Erythroblast (primary cell): ENCODE measurements around the gene DHX32.

Source experiments
- GATA1 ChIP-seq: IDR thresholded peaks from 2 replicates; pipeline ENCODE4 v1.6.1; 2011; ENCODE audit warnings: low read depth, mild to moderate bottlenecking, control low read depth, low read length, moderate library complexity
- POLR2A ChIP-seq: IDR thresholded peaks from 2 replicates; pipeline ENCODE4 v1.6.1; 2011; ENCODE audit warnings: mild to moderate bottlenecking, low read length

DNA sequence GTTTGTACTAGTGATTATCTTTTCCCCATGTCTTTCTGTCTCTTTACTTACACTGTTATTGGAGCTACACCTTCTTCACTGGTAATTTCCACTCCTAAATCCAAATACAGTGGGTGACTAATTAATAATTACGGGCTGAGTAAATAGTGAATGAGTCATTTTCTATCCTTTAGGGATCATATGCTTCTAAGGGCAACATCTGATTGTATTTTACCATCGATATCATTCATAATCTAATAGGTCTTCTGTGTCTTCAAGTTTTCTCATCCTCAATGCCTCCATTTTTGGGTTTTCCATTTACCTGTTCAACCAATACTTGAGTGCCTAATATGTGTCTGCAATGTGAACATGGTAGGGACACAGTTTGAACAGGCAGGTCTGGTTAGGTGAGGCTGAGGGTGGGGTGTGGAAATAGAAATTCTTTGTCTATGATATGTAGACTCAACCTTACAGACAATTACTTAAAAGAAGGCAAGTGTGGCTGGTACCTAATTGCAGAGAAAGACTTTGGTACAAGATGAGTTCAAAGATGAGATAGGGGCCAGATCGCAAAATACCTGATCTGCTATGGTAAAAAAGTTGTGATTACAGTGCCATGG is 5.9 kb upstream of the DHX32 start:
- TF ChIP-seq POLR2A (no peak), GATA1 (no peak)
